D341Med (cell line): ENCODE measurements around the gene UMAD1.
"Not testable (repeated sequence)": the region's sequence is repeated elsewhere in the genome, so short reads cannot be mapped to it uniquely, and the experiment has no call there.

Experiments
- DNase-seq: peaks from one replicate; pipeline ENCODE4 v3.0.0; 2012; ENCODE audit warnings: low spot score

Gene UMAD1

GRCh38 chr7:7652798-7653540 lies 12.4 kb downstream of the UMAD1 start:
- DNase-seq: no peak

- DNase-seq: peak; percentile 37
Measured at GRCh38 chr7:7653593-7654187, 13.1 kb downstream of the UMAD1 start.

GRCh38 chr7:7654964-7655715 lies 14.6 kb downstream of the UMAD1 start:
- no peak for DNase-seq

GRCh38 chr7:7656459-7656858 lies 15.9 kb downstream of the UMAD1 start:
- not testable (repeated sequence) for DNase-seq

GRCh38 chr7:7662527-7662926 lies 22.0 kb downstream of the UMAD1 start:
- no peak for DNase-seq

- no peak for DNase-seq
Measured at GRCh38 chr7:7664291-7664690, 23.7 kb downstream of the UMAD1 start.

- no peak for DNase-seq
Measured at GRCh38 chr7:7665031-7665430, 24.5 kb downstream of the UMAD1 start.

- no peak for DNase-seq
Measured at GRCh38 chr7:7667187-7667586, 26.6 kb downstream of the UMAD1 start.

GRCh38 chr7:7668706-7669105 lies 28.2 kb downstream of the UMAD1 start:
- DNase-seq: no peak

- DNase-seq: no peak
Measured at GRCh38 chr7:7670490-7670889, 29.9 kb downstream of the UMAD1 start.

- DNase-seq: no peak
Measured at GRCh38 chr7:7671361-7671760, 30.8 kb downstream of the UMAD1 start.

- no peak for DNase-seq
Measured at GRCh38 chr7:7672545-7673239, 32.1 kb downstream of the UMAD1 start.

GRCh38 chr7:7673240-7673550 lies 32.6 kb downstream of the UMAD1 start:
- no peak for DNase-seq

- no peak for DNase-seq
Measured at GRCh38 chr7:7675686-7676085, 35.1 kb downstream of the UMAD1 start.

GRCh38 chr7:7679640-7680039 lies 39.1 kb downstream of the UMAD1 start:
- not testable (repeated sequence) for DNase-seq

GRCh38 chr7:7681191-7681935 lies 40.8 kb downstream of the UMAD1 start:
- peak; percentile 42 for DNase-seq

- no peak for DNase-seq
Measured at GRCh38 chr7:7681936-7682329, 41.4 kb downstream of the UMAD1 start.

GRCh38 chr7:7682861-7683260 lies 42.3 kb downstream of the UMAD1 start:
- no peak for DNase-seq

GRCh38 chr7:7686811-7687508 lies 46.4 kb downstream of the UMAD1 start:
- DNase-seq: no peak

- DNase-seq: no peak
Measured at GRCh38 chr7:7687800-7688199, 47.2 kb downstream of the UMAD1 start.

GRCh38 chr7:7688310-7688709 lies 47.8 kb downstream of the UMAD1 start:
- DNase-seq: no peak
